HG02943 (cell line): ENCODE results near the gene RFX1.
A peak's percentile ranks its signal among the peaks of the same experiment; 100 is the strongest.

Experiments
- ATAC-seq: cut with Tn5 transposase; IDR thresholded peaks from one replicate; pipeline ENCODE4 v1.9.1; 2021; ENCODE audit warnings: mild to moderate bottlenecking, low read depth, moderate library complexity; ENCODE audit not compliant: unreplicated experiment

RFX1 gene

DNA sequence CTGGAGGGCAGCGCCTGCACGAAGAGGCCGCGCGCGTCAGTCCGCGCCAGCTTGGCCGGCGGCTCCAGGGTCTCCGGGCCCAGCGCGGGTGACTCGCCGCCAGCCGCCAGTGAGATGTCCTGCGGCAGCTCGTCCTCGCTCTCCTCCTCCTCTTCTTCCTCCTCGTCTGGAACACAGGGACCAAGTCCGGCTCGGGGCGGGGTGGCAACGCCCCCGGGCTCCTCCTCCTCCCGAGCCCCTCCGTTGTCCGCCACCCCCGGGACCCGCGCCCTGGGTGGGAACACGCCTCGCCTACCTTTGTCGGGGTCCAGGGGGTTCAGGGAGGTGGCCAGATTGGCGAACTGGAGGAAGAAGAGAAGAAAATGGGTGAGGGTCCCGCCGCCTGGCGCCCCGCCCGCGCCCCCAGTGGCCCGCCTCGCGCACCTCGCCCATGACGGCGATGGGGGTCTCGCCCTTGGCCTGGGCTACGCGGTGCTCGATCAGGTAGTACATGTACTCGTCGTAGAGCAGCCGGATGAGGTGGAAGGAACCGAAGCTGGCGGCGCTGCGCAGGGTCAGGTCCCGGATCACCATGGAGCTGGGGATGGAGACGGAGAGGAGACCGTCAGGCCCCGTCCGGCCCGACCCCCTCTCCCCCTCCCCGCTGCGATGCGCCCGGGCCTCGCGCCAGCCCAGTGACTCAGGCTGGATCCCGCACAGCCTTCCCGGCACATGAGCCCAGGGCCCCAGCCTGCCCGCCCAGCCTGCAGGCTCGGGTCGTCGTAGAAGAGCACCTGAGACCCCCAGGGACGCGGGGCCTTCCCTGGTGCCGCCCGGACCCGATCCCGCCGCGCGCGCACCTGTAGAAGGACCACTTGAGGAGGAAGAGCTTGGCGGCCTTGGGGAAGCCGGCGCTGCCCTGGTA lies 43.2 kb downstream of the RFX1 start:
- no peak for ATAC-seq

DNA sequence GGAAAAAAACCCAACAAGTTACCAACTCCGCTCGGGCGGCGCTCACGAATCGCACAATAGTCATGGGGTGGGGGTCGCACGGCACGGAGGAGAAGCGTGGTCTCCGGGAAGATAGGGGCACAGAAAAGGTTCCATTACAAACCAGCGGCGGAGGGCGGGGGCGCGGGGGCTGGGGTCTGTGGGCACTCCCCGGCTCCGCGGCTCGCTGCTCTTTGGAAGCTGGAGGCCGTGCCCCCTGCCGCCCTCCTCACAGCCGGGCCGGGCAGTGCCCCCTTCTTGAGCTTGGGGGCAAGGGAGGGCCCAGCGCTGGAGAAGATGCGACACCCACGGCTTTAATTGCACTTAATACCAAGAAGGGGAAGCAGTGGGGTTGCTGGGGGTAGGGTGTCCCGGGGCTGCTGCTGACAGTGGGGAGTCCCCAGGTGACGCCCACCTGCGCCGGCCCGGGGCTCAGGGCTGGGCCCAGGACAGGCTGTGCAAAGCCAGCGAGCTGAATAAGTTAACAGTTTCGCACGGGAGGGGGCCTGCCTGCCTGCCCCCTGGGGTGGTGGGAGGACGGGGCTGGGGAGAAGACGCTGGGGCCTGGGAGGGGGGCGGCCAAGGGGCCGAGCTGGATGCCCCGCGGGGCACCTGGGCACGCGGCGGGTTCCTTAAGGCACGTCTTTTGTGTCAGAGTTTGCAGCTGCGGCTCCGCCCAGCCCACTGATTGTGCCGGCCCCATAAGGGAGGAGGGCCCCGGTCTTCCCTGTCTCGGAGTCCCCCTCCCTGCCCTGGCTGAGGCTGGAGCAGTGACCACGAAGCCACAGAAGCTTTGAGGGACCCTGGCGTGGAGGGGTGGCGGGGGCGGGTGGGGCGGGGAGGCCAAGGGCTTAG lies 44.1 kb downstream of the RFX1 start:
- ATAC-seq = no peak

DNA sequence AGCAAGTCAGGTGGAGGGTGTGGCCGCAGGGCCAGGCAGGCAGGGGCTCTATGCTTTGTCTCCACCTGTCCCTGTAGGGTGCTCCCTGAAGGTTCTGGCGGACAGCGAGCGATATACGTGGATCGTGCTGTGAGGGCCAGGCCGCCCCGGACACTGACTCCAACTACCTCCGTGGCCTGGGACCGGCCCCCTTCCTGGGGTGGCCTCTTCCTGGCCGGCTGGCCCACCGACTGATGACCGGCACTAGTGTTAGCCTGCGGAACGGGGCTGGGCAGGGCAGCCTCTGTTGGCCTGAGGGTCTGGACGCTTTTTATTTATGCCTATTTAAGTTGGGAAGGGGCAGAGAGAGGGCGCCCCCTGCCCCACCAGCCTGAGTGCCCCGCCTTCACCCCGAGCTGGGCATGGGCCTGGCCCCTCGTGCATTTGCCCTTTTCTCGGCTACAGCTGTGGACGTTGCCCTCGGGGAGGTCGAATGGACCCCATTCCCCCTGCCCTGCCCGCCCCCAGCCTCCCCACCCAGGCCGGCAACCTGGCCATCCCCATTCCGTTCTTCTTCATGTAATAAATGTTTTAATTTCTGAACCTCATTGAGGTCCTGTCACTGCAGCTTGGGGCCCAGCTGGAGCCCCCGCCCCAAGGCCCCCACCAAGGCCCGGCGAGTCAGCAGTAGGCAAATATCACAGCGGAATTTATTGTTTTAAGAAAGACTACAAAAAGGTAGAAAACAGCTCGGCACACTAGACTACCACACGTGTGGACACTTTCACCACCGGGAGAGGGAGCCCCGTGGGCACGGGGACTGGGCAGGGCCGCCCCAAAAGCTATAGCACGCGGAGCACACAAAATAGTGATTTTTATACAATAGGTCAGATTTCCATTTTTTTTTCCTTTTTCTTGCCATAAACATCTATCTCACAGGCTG lies 45.0 kb downstream of the RFX1 start:
- ATAC-seq = no peak

DNA sequence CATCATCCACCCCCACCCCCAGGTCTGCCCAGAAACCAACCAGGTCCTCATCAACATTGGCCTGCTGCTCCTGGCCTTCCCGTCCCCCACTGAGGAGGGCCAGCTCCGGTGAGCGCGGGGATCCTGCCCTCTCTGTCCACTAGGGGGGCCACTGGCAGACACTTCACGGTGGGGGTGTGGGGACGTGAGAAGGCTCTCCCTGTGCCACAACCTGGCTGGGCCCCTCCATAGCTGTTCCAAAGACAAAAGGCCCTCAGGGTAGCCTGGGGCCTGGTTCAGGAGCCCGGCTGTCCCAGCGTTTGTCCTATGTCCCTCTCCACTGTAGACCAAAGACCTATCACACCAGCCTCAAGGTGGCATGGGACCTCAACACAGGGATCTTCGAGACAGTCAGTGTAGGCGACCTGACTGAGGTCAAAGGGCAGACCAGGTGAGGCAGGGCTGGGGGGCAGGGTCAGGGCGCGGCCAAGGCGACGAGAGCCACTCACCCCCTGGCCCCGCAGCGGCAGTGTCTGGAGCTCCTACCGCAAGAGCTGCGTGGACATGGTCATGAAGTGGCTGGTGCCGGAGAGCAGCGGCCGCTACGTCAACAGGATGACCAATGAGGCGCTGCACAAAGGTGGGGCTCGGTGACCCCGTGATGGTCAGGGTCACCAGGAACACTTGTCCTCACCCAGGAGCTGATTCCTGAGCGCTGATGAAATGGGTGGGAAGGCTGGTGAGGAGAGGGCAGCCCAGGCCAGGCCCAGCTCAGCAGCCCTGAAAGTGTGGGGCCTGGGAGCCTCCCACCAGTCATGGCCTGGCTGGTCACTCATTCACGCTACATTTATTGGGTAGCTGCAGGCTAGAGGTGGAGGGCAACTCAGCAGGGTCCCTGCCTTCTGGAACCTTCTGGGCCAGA lies 45.9 kb downstream of the RFX1 start:
- ATAC-seq = no peak

DNA sequence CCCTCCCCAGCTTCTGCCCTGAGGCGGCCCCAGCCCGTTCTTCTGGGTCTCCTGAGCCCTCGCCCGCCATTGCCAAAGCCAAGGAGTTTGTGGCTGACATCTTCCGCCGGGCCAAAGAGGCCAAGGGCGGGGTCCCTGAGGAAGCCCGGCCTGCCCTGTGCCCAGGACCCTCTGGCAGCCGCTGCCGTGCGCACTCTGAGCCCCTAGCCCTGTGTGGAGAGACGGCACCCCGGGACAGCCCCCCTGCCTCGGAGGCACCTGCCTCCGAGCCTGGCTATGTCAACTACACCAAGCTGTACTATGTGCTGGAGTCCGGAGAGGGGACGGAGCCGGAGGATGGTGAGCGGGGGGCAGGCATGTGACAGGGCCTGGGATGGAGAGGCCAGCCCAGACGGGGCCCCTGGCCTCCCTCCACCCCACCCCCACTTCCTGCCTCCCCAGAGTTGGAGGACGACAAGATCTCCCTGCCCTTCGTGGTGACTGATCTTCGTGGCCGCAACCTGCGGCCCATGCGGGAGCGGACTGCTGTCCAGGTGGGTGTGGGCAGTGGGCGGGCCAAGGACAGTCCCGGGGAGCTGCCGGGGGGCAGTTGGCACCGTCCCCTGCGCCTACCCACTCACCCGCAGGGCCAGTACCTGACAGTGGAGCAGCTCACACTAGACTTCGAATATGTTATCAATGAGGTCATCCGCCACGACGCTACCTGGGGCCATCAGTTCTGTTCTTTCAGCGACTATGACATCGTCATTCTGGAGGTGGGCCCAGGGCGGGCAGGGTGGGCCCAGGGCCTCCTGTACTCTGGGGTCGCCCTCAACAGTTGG lies 46.8 kb downstream of the RFX1 start:
- ATAC-seq = no peak

DNA sequence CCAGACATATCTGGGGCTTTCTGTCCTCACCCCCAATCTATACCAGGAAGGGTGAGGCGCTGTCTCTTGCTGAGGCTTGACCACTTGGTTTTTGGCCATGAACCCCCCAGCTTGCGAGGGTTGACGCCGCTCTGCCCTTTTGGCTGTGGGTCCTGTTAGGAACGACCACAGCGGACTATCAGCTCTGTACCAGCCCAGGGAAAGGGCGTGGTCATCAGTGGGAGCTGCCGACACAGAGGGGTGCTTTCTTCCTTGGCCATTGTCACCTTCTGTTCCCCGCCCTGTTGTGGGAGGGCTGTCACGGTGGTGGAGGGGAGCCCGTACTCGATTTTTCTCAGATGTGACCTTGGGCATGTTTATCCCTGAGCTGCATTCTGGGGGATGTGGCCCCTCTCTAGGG lies 48.1 kb downstream of the RFX1 start:
- no peak for ATAC-seq

DNA sequence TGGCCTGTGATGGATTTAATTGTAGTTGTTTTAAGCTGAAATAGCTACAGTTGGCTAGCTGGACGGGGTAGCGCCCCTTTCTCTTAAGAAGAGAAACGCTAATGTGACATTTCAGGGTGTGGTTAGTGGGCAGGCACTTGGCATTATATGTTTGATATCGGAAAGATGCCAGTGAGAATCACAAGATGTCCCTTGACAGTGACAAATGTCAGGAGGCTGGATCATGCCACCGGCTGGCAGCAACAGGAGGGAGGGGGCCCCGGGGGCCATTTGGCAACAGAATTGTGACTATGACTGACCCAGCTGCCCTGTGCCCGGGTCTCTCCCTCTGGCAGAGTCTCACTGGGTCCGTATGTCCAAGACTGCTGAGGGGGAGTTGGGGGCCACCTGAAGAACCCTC lies 49.1 kb downstream of the RFX1 start:
- ATAC-seq = no peak

DNA sequence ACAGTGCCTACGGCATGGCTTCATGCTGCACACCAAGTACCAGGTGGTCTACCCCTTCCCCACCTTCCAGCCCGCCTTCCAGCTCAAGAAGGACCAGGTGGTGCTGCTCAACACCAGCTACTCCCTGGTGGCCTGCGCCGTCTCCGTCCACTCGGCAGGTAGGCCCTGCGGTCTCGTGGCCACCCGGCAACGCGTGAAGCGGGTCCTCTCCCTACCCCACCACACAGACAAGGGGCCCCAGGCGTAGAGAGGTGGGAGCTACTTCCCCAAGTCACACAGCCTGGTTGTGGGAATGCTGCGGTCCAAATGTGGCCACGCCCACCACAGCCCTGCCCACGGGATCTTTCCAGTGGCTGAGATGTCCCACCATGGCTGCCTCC lies 49.8 kb downstream of the RFX1 start:
- ATAC-seq = no peak

DNA sequence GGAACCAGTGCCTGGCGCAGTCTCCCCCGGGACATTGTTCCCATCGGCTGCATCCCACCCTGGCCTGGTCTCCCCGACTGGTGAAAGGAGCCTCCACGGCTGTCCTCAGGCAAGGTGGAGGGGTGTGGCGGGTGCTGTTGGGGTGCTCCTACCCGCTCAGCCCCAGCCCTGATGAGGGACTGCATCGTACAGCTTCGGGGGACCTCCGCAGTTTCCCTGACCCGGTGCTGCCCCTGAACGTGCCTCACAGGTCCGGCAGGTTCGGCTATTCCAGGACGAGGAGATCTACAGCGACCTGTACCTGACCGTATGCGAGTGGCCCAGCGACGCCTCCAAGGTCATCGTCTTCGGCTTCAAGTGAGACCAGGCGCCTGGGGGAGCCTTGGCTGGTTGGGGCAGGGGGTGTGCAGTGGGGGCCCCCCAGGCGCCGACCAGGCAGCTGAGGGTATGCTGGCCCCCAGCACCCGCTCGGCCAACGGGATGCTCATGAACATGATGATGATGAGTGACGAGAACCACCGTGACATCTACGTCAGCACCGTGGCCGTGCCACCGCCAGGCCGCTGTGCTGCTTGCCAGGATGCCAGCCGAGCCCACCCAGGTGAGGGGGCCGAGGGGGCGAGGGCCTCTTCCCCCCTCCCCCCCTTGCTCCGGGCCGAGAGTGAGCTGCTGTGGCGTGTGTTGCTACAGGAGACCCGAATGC lies 50.3 kb downstream of the RFX1 start:
- ATAC-seq = no peak

DNA sequence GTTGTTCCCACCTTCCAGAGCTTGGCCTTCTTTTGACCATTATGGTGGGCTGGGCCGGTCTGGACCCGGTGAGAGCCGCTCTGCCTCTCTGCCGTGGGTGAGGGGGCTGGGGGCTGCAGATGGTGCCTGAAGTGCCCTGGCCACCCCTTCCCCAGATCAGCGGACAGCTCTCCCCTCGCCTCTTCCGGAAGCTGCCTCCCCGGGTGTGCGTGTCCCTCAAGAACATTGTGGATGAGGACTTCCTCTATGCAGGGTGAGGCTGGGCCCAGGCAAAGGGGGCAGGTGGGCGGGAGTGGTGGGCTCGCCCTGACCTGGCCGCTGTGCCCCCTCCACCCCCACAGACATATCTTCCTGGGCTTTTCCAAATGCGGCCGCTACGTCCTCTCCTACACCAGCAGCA lies 51.9 kb downstream of the RFX1 start:
- no peak for ATAC-seq

DNA sequence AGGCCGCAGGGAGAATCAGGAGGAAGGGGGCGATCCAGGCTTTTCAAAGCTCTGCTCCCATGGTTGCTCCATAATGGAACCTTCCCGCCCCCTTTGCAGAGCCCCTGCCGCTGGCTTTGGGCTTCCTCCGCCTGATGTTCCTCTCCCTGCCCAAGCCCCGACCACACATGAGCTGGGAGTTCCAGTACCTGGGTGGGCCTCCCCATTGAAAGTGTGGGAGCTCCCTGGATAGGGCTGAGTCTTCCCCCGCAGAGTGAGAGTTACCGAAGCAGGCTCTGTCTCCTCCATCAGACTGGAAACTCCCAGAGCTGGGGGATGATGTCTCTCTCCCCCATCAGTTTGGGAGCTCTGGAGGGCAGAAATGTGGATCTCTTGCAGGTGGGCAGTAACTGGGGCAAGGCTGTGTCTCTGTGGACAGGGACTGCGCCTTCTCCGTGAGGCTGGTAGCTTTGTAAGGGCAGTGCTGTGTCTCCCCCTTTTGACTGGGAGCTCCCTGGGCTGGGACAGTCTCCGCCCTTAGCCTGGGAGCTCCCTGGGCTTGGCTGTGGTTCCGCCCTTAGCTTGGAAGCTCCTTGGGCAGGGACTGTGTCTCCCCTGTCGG lies 53.1 kb downstream of the RFX1 start:
- no peak for ATAC-seq

DNA sequence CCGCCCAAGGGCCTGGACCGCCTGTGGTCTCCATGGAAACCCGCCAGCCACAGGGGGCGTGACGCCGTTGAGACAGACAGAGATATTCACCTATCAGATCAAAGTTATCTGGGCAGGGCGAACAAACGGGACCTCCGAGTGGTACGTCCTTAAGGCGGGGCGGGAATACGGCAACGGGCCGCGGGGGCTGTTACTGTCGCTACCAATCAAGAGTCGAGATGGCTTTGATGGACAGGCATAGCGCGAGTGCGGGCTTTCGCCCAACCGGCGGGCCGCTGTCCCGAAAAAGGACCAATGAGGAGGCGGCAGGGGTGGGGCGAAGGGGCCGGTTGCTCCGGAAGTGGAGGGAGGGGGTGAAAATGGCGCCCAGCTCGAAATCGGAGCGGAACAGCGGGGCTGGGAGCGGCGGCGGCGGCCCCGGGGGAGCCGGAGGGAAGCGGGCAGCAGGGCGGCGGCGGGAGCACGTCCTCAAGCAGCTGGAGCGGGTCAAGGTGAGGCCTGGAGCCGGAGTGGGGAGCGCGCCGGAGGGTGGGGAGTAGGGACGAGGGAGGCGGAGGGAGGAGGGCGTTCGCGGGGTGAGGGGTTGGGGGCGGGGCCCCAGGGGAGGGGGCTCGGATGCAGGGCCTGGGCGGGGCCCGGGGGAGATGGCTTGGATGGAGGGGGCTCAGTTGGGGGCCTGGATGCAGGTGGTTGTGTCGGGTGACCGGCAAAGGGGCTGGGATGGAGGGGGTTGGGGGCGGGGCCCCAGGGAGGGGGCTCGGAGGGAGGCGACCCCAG lies 53.8 kb downstream of the RFX1 start, which contains the start of gene DCAF15:
DCAF15 (plus strand) TSS at position 356 of the 777 bp plus-strand sequence; CDS start at position 360, 4 bp downstream.
- ATAC-seq = peak; percentile 95

DNA sequence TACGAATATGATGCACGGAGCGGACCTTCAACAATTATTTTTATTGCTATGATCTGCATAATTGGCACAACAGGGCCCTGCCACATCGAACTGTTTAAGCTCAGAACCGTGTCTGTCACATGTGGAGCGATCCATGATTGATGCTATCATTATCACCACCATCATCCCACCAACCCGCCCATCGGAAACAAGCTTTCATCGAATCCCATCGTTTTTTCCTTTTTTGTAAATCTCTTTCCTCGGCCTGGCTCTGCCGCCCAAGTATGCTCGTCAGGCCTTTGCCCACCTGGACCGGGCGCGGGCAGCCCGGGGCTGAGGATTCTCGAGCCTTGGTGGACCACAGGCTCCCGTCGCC lies 54.3 kb downstream of the RFX1 start:
- no peak for ATAC-seq

DNA sequence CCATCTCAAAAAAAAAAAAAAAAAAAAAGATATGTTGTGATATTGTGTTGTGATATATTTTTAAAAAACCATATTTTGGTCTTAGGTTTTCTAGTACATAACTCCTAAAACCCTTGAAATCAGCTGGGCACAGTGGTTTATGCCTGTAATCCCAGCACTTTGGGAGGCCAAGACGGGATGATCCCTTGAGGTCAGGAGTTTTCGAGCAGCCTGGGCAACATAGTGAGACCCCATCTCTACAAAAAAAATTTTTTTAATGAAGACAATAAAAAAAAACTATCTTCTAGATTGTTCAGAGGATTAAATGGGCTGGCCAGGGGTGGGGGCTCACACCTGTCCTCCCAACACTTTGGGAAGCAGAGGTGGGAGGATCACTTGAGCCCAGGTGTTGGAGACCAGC lies 55.1 kb downstream of the RFX1 start:
- ATAC-seq = no peak

DNA sequence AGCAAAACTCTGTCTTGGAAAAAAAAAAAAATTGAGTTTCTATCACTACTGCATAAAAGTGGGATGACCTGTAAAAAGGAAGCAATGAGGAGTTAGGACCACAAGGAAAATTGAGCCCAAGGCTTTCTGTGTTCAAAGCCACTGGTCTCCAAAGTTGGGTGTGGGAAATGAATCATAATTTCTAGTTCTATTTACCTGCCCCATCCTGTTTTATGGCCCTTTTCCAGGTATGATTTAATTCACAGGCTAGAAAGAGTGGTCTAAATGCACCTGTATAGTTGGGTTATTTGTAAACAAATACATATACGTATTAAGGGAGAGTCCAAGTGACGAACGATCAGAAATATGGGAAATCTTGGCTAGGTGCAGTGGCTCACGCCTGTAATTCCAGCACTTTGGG lies 59.7 kb downstream of the RFX1 start:
- ATAC-seq = no peak

DNA sequence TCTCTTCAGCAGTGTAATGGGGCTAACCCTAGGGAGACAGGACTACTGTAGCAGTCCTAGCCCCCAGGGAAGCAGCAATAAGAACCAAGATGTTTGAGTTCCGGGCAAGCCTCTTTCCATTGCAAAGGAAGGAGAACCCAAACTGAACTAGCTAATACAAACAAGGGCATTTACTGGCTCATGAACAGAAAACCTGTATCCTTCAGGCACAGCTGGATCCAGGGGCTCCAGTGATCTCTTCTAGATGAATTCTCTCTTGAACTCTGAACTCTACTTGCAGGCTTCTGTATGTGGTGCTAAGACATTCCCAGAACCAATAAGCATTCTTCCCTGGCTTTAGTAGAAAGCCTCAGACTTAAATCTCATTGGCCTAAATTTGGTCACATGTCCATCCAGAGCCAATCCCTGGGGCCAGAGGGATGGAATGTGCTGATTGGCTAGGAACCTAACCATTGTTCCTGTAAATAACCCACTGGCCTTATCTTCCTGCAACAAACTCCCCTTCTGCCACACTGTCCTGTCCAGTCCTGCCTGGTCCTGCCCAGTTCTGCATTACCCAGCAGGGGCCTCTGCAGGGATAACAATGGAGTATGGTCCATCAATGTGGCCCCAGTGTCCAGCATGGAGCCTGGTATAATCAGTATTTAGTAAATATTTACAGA lies 64.0 kb downstream of the RFX1 start:
- no peak for ATAC-seq
